HFF-Myc (cell line): Measurements from ENCODE around the gene DYSF.

ENCODE experiments used
- DNase-seq: peaks from one replicate; pipeline ENCODE4 v3.0.0-alpha.2; 2011; ENCODE audit warnings: low read depth; ENCODE audit errors: extremely low read depth
- H3K4me3 ChIP-seq: replicated peaks from 2 replicates; pipeline ENCODE4 v1.5.1; 2011; ENCODE audit warnings: low read depth, mild to moderate bottlenecking, control low read depth, low read length
- TF ChIP-seq, protein P1 (sequence below): IDR thresholded peaks from 2 replicates; pipeline ENCODE4 v1.5.1; 2012; ENCODE audit warnings: mild to moderate bottlenecking, low read depth, low read length, control low read depth; ENCODE audit errors: missing control alignments

DYSF gene

DNA sequence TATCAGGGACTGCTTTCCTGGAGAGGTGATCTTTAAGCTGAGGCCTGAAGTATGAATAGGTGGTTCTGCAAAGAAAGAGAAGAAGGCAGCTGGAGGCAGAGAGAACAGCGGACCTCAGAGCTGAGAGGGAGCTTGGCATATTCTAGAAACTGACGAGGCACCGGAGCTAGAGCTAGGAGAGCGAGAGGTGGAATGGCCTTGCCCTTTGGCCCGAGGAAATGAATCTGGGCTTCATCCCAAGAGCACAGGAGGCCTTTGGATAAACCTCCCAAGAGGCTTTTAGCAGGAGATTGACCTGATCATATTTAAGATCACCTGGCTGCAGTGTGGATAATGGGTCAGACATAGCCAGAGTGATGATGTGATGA is 7.9 kb downstream of the DYSF start:
- H3K4me3 ChIP-seq, result no peak overlapping the region
- TF ChIP-seq, protein P1, sequence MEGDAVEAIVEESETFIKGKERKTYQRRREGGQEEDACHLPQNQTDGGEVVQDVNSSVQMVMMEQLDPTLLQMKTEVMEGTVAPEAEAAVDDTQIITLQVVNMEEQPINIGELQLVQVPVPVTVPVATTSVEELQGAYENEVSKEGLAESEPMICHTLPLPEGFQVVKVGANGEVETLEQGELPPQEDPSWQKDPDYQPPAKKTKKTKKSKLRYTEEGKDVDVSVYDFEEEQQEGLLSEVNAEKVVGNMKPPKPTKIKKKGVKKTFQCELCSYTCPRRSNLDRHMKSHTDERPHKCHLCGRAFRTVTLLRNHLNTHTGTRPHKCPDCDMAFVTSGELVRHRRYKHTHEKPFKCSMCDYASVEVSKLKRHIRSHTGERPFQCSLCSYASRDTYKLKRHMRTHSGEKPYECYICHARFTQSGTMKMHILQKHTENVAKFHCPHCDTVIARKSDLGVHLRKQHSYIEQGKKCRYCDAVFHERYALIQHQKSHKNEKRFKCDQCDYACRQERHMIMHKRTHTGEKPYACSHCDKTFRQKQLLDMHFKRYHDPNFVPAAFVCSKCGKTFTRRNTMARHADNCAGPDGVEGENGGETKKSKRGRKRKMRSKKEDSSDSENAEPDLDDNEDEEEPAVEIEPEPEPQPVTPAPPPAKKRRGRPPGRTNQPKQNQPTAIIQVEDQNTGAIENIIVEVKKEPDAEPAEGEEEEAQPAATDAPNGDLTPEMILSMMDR, result no peak
- DNase-seq, result no peak

DNA sequence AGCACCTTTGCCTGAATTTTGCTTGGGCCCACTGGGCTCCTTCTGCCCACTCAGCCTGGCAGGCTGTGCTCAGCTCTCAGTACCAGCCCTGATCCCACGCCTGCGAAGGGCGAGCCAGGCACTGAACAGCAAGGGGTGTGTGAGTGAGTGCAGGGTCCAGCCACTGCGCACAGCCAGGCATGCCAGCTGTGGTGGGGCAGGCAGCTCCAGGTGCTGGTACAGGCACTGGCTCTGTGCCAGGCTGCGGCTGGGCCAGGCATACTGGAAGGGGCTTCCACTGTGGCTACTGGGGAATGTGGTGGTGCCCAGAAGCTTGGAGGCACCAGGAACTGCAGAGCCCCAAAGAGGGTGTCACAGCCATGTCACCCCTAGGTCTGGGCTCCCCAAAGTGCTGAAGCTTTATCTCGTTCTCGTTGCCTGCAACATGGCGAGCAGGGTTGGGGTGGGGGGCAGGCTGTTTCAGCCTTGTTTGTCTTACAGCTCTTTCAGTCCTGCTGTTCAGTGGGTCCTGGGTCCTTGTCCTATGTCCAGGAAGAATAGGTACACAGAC is 8.8 kb downstream of the DYSF start:
- no peak overlapping the region for H3K4me3 ChIP-seq
- DNase-seq, result no peak

DNA sequence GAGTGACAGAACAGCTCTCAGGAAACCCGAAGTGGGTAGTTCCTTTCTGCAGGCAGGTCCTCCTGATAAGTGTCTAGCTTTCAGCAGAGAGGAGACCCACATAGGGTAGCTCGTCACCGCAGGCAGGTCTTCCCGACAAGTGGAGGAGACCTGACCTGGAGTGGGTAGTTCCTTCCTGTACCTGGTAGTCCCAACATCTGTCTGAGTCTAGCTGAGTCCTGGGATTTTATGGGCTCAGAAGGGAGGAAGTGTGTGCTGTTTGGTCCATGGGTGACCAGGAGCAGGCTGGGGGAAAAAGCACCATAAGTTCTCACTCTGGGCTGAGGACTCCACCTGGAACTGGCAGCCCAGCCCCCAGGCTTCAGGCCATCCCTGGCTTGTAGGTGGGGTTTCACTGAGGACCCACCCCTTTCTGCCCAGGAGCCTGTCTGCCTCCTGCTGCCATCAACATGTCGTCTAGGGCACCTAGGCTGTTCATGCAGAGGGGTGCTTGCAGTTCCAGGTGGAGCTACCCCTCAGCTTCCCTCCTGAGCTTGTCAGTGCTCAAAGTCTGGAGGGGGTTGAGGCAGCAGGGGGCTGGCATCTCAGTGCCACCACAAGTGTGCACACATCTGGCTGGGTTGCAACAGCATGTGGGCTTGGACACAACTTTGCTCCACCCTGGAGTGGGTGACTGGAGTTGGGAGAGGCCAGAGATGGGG is 9.4 kb downstream of the DYSF start:
- no peak for DNase-seq
- H3K4me3 ChIP-seq, result no peak overlapping the region
- TF ChIP-seq, protein P1, result no peak

More for the DNA sequence above, 8.8 kb downstream of the DYSF start:
- TF ChIP-seq, protein P1, result no peak

DNA sequence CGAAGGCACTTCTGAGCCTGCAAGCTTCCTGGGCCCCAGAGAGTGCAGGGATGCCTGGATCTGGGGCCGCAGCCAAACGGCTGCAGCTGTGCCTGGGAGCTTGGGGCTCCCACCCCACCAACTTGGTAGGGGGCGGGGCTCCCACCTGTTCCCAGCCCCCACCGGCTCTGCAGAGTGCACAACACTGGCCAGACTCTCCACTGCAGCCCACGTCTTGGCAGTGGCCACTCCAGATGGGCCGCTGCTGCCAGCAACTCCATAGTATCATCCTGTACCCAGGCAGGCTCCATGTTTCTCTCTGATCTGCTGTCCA is 9.9 kb downstream of the DYSF start:
- TF ChIP-seq, protein P1, result no peak
- H3K4me3 ChIP-seq, result no peak overlapping the region
- DNase-seq, result no peak

DNA sequence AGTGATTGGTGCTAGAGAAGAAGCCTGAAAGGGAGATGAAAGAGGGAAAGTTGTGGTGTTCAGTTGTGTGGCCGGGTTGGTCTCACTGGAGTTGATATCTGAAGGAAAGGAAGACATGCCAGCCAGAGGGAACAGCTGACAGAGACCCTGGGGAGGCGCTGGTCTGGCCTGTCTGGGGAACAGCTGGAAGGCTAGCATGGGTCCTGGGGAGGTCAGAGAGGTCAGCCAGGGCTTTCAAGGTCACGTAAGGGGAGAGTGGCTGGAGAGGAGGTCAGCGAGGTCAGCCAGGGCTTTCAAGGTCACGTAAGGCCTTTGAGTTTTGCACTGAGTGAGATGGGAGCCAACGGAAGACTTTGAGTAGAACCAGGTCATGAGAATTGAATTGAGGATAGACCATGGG is 11.0 kb downstream of the DYSF start:
- H3K4me3 ChIP-seq, result no peak overlapping the region

DNA sequence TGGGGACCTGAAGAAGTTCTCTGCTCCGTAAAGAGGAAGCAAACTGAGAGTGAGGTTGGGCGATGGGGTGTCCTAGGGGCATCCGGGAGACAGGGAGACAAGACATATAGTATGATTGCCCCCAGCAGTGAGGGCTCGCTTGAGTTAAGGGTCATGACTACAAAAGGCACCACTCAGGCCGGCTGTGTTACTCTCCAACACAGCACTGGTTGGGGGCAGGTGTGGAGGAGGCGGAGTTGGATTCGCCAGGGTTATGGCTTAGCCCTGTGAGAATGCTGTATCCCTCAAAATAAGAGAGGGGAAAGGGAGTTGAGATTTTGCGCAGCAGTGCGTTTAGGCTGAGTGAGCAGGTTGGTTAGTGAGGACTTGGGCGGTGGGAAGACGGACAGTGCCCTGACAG is 12.0 kb downstream of the DYSF start:
- TF ChIP-seq, protein P1, result no peak
- no peak for DNase-seq
- H3K4me3 ChIP-seq, result no peak overlapping the region

More for the DNA sequence above, 11.0 kb downstream of the DYSF start:
- DNase-seq, result no peak
- TF ChIP-seq, protein P1, result no peak

DNA sequence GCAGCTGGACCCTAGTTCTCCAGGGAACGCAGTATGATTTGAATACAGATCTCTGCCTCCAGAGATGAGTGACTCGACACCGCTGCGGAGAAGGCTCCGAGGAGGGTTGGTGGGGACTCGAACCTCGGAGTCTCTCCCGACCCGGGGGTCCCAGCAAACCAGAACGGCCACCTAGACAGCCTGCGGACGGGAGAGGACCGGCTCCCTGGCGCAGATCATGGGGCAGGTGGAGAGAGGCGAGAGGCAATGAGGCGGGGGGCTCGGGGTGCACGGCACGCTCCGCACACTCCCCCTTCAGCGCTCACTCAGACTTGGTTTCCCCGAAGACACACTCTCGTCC is 12.6 kb downstream of the DYSF start:
- no peak for DNase-seq
- TF ChIP-seq, protein P1, result no peak
- peak overlapping the region; percentile 51 for H3K4me3 ChIP-seq
